OCI-LY3 (cell line): Measurements from ENCODE around the gene DNAJC1.

ENCODE experiments used
- CTCF ChIP-seq: fragments of 200-600, 300-600 bp; sonication (generic); IDR thresholded peaks from 2 replicates; pipeline ENCODE4 v1.5.1; 2014; ENCODE audit warnings: antibody characterized with exemption, low read length, low read depth
- EZH2phosphoT487 ChIP-seq: fragments of 200-600 bp; shearing (Covaris generic); IDR thresholded peaks from 2 replicates; pipeline ENCODE4 v1.6.1; 2018; ENCODE audit warnings: antibody characterized with exemption, mixed run types, low read depth

- TF ChIP-seq CTCF (no peak), EZH2phosphoT487 (no peak)
Observed at GRCh38 chr10:21823617-21824016, 179.9 kb downstream of the DNAJC1 start.
